B cell (primary cell): ENCODE data around the gene TBC1D22A. TPM values are rescaled to one million over a fixed set of nuclear protein-coding genes. Genes with fewer than 3 reads are reported as not detected.

Experiments
- ATAC-seq: fragments of 200-7000 bp; cut with Tn5 transposase; one replicate; pipeline ENCODE4 v1.10.0; 2021; ENCODE audit warnings: low read depth, mild to moderate bottlenecking, moderate number of reproducible peaks, moderate library complexity
- CTCF ChIA-PET: fragments of 350-600 bp; sonication (Branson Sonifier 250); formaldehyde crosslinking; loops from one replicate; lab custom pipeline; 2021; ENCODE audit warnings: antibody characterized with exemption, inconsistent platforms; lab: Charles Lee
- POLR2A ChIA-PET: fragments of 350-600 bp; sonication (Branson Sonifier 250); formaldehyde crosslinking; loops from one replicate; lab custom pipeline; 2021; ENCODE audit warnings: antibody characterized with exemption; lab: Charles Lee
- DNase-seq: peaks from one replicate; pipeline ENCODE4 v3.0.0; 2013
- H2AFZ ChIP-seq: 2 replicates; pipeline ENCODE4 v1.6.1; 2012; ENCODE audit warnings: mild to moderate bottlenecking, low read depth, low read length; ENCODE audit not compliant: insufficient read depth, poor library complexity, severe bottlenecking
- H3K27ac ChIP-seq, 2 donors: 1 replicate in 1 of 2; 2 replicates in 1 of 2; pipeline ENCODE4 v1.5.1; 2012 to 2013; ENCODE audit warnings: low read length in 2 of 2, mild to moderate bottlenecking in 2 of 2, moderate library complexity in 1 of 2
- H3K27me3 ChIP-seq, 4 experiments: fragments of 200-600 bp in 1 of 4; sonication (generic) in 1 of 4; replicated peaks in 1 of 4; 1 replicate in 2 of 4; 2 replicates in 2 of 4; pipeline versions ENCODE4 v1.6.1 to v1.7.0; 2013 to 2016; ENCODE audit warnings: low read length in 3 of 4, mild to moderate bottlenecking in 2 of 4, mixed read lengths in 1 of 4, moderate library complexity in 1 of 4; ENCODE audit not compliant: insufficient read depth in 4 of 4, control insufficient read depth in 3 of 4; ENCODE audit errors: control extremely low read depth in 1 of 4
- H3K36me3 ChIP-seq, 2 experiments: replicated peaks in 1 of 2; 1 replicate in 1 of 2; 2 replicates in 1 of 2; pipeline versions ENCODE4 v1.6.1 to v1.7.1; 2013; ENCODE audit warnings: low read length in 1 of 2; ENCODE audit not compliant: insufficient read depth in 2 of 2, control insufficient read depth in 1 of 2; ENCODE audit errors: control extremely low read depth in 1 of 2, extremely low read depth in 1 of 2
- H3K4me1 ChIP-seq, 2 donors: fragments of 200-600 bp in 1 of 2; sonication (generic) in 1 of 2; 1 replicate in 1 of 2; 2 replicates in 1 of 2; pipeline versions ENCODE4 v1.5.1 to v1.6.1; 2013 to 2017; ENCODE audit warnings: low read length in 2 of 2; ENCODE audit not compliant: control insufficient read depth in 2 of 2, insufficient read depth in 2 of 2
- H3K4me2 ChIP-seq: replicated peaks from 2 replicates; pipeline ENCODE3; 2012; ENCODE audit warnings: mild to moderate bottlenecking, low read depth, low read length; ENCODE audit not compliant: poor library complexity, severe bottlenecking
- H3K4me3 ChIP-seq, 5 experiments: fragments of 200-600 bp in 1 of 5; sonication (generic) in 1 of 5; 1 replicate in 3 of 5; 2 replicates in 2 of 5; pipeline versions ENCODE4 v1.5.1 to v1.7.0; 2011 to 2016; ENCODE audit warnings: low read length in 4 of 5, mild to moderate bottlenecking in 4 of 5, low read depth in 2 of 5, control low read depth in 1 of 5, moderate library complexity in 1 of 5; ENCODE audit not compliant: insufficient read depth in 1 of 5; ENCODE audit errors: control extremely low read depth in 1 of 5, extremely low read depth in 1 of 5
- H3K79me2 ChIP-seq: fragments of 200-600 bp; sonication (generic); one replicate; pipeline ENCODE4 v1.6.0; 2016; ENCODE audit warnings: low read length; ENCODE audit not compliant: control insufficient read depth, insufficient read depth
- H3K9ac ChIP-seq: fragments of 200-600 bp; sonication (generic); 2 replicates; pipeline ENCODE4 v1.6.1; 2017; ENCODE audit warnings: mild to moderate bottlenecking, low read length, moderate library complexity
- H3K9me3 ChIP-seq, 3 donors: one replicate each; pipeline versions ENCODE4 v1.6.1 to v1.7.1; 2013; ENCODE audit warnings: low read length in 2 of 3; ENCODE audit not compliant: control insufficient read depth in 2 of 3, insufficient read depth in 1 of 3; ENCODE audit errors: control extremely low read depth in 1 of 3
- H4K20me1 ChIP-seq: 2 replicates; pipeline ENCODE4 v1.6.0; 2012; ENCODE audit warnings: mild to moderate bottlenecking, low read length; ENCODE audit not compliant: insufficient read depth, control insufficient read depth, poor library complexity, severe bottlenecking
- H3K27ac Mint-ChIP-seq: one replicate; pipeline ENCODE4 v1.8.0; 2021; ENCODE audit warnings: mixed read lengths
- H3K27me3 Mint-ChIP-seq: one replicate; pipeline ENCODE4 v1.8.0; 2021; ENCODE audit warnings: mixed read lengths
- H3K4me1 Mint-ChIP-seq: one replicate; pipeline ENCODE4 v1.8.0; 2021; ENCODE audit warnings: mixed read lengths
- H3K4me3 Mint-ChIP-seq: one replicate; pipeline ENCODE4 v1.8.0; 2021; ENCODE audit warnings: mixed read lengths
- H3K9me3 Mint-ChIP-seq: one replicate; pipeline ENCODE4 v1.8.0; 2022; ENCODE audit warnings: mixed read lengths; ENCODE audit not compliant: insufficient read depth
- EZH2 ChIP-seq: IDR thresholded peaks from 2 replicates; pipeline ENCODE4 v1.6.1; 2012; ENCODE audit warnings: borderline replicate concordance, low read depth, mild to moderate bottlenecking, moderate library complexity, low read length; ENCODE audit not compliant: insufficient read depth, poor library complexity, severe bottlenecking
- WGBS: methylation state at CpG from one replicate; pipeline ENCODE4 v1.1.5; 2013; ENCODE audit warnings: missing lambda C conversion rate; ENCODE audit not compliant: insufficient coverage; 5-methylcytosine and 5-hydroxymethylcytosine counted together
- intact Hi-C: fragments of 100-400 bp; cut with micrococcal nuclease; formaldehyde crosslinking; loops from one replicate; pipeline ENCODE4 v1.10.0; 2022
- polyA plus RNA-seq: library from polyadenylated mRNA; depleted of rRNA; stranded (reverse); fragments of >200 nt; gene quantifications from 2 replicates; pipeline ENCODE4 v1.2.3, GENCODE V29; 2012
- total RNA-seq, 2 donors: library from RNA; stranded (reverse); fragments of 120-200 nt in 1 of 2; gene quantifications; 1 replicate in 1 of 2; 2 replicates in 1 of 2; pipeline versions ENCODE4 v1.2.3 to v1.2.4, GENCODE V29; 2013 to 2022
- TF ChIP-seq, protein P1 (sequence below): fragments of 200-600 bp; IDR thresholded peaks from one replicate; pipeline ENCODE4 v1.8.0; 2022; ENCODE audit warnings: antibody characterized with exemption, mild to moderate bottlenecking

TBC1D22A gene
- total and polyA plus RNA-seq, 2 donors (not counting 1 experiment from before 2014, with no cell fraction given), result 73.8 to 128 TPM

- Histone ChIP-seq H4K20me1 (peaks cover 64% of the 10 kb centered on the region), H3K9ac (no peak overlapping the region), H3K79me2 (peaks cover 25% of the 10 kb centered on the region), H3K36me3 (peaks cover 0 to 18% of the 10 kb centered on the region in 2 experiments), H3K4me1 (peaks cover 0 to 6% of the 10 kb centered on the region in 2 donors), H3K27me3 (no peaks in the 10 kb centered on the region), H2AFZ (no peak overlapping the region), H3K9me3 (peaks cover 0 to 3% (median 0%) of the 10 kb centered on the region in 3 donors), H3K4me3 (no peak overlapping the region), H3K4me2 (no peak overlapping the region), H3K27ac (no peak overlapping the region)
- H3K9me3 Mint-ChIP-seq, result no peaks in the 10 kb centered on the region
- CTCF ChIA-PET, result no interaction called here
- H3K4me1 Mint-ChIP-seq, result no peaks in the 10 kb centered on the region
- POLR2A ChIA-PET, result no interaction called here
- 99% methylated on average over 20 of the region's 24 CpGs for WGBS
- ATAC-seq, result no peak
- no peak for TF ChIP-seq EZH2
- TF ChIP-seq, protein P1, sequence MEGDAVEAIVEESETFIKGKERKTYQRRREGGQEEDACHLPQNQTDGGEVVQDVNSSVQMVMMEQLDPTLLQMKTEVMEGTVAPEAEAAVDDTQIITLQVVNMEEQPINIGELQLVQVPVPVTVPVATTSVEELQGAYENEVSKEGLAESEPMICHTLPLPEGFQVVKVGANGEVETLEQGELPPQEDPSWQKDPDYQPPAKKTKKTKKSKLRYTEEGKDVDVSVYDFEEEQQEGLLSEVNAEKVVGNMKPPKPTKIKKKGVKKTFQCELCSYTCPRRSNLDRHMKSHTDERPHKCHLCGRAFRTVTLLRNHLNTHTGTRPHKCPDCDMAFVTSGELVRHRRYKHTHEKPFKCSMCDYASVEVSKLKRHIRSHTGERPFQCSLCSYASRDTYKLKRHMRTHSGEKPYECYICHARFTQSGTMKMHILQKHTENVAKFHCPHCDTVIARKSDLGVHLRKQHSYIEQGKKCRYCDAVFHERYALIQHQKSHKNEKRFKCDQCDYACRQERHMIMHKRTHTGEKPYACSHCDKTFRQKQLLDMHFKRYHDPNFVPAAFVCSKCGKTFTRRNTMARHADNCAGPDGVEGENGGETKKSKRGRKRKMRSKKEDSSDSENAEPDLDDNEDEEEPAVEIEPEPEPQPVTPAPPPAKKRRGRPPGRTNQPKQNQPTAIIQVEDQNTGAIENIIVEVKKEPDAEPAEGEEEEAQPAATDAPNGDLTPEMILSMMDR, result no peak
- no peak for DNase-seq
- no peak overlapping the region for H3K4me3 Mint-ChIP-seq
- H3K27me3 Mint-ChIP-seq, result no peaks in the 10 kb centered on the region
- intact Hi-C loops, result no loop called here
- no peak overlapping the region for H3K27ac Mint-ChIP-seq
Measured at GRCh38 chr22:47144076-47144765, 381.8 kb downstream of the TBC1D22A start.

GRCh38 chr22:47144791-47145425 is 382.5 kb downstream of the TBC1D22A start:
- CTCF ChIA-PET, result no interaction called here
- Mint-ChIP-seq H3K27ac (no peak overlapping the region), H3K4me3 (no peak overlapping the region)

More at GRCh38 chr22:47144791-47145425, 382.5 kb downstream of the TBC1D22A start:
- H3K4me2 ChIP-seq, result no peak overlapping the region
- H2AFZ ChIP-seq, result no peak overlapping the region
- ATAC-seq, result no peak
- intact Hi-C loops, result no loop called here
- DNase-seq, result no peak
- no peaks in the 10 kb centered on the region for H3K9me3 Mint-ChIP-seq
- no peak overlapping the region for H3K4me3 ChIP-seq
- peaks cover 0 to 6% of the 10 kb centered on the region in 2 donors for H3K4me1 ChIP-seq
- H3K9me3 ChIP-seq, result peaks cover 0 to 3% (median 0%) of the 10 kb centered on the region in 3 donors
- peaks cover 0 to 18% of the 10 kb centered on the region in 2 experiments for H3K36me3 ChIP-seq
- H3K9ac ChIP-seq, result no peak overlapping the region
- H4K20me1 ChIP-seq, result peaks cover 67% of the 10 kb centered on the region
- TF ChIP-seq, protein P1, result no peak
- no peak overlapping the region for H3K27ac ChIP-seq
- WGBS, result 95% methylated on average over 18 of the region's 21 CpGs
- no peaks in the 10 kb centered on the region for H3K27me3 ChIP-seq
- POLR2A ChIA-PET, result no interaction called here
- no peaks in the 10 kb centered on the region for H3K27me3 Mint-ChIP-seq
- peaks cover 25% of the 10 kb centered on the region for H3K79me2 ChIP-seq
- no peaks in the 10 kb centered on the region for H3K4me1 Mint-ChIP-seq
